NCI-H2227 (cell line): ENCODE measurements around the gene GNL1.
"Not testable (repeated sequence)": the region's sequence is repeated elsewhere in the genome, so short reads cannot be mapped to it uniquely, and the experiment has no call there.

Experiments
- DNase-seq: peaks from one replicate; lab custom pipeline; 2025; ENCODE audit not compliant: unreplicated experiment; lab: John Stamatoyannopoulos, UW

Gene GNL1

DNA sequence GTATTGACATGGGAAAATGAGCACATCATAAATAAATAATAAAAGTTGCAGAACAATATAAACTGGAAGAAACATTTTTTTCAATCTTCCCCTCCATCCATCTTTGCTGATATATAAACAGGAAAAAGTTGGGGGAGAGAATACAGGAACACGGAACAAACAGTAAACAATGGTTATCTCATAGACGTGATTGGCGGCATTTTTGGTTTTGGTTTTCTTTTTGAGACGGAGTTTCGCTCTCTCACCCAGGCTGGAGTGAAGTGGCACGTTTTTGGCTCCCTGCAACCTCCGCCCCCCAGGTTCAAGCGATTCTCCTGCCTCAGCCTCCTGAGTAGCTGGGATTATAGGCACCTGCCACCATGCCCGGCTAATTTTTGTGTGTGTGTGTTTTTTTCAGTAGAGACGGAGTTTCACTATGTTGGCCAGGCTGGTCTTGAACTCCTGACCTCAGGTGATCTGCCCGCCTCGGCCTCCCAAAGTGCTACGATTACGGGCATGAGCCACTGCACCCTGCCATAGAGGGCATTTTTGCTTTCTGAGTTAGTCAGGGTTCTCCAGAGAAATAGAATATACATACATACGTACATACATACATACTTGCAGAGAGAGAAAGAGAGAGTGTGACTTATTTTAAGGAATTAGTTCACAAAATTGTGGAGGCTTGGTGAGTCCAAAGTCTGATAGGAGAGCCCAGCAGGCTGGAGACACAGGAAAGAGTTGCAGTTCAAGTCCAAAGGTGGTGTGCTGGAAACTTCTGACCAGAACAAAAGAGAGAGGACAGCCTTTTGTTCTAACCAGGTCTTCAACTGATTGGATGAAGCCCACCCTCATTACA, 22.6 kb downstream of the GNL1 start:
- no peak for DNase-seq

DNA sequence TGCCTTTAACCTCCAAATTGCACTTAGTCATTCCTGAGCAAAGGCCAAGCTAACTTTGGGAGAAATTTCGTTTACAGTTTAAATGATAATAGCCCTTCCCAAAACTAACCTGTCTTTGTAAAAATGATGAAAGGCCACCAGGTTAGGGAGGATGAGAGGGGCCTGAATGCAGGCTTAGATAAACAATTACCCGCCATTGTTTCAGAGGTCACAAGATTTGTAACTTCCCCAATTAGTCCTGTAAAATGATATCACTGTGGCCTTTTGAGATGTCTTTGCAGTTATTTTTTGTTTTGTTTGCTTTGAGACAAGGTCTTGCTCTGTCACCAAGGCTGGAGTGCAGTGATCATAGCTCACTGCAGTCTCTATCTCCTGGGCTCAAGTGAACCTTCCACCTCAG, 26.3 kb downstream of the GNL1 start:
- no peak for DNase-seq

DNA sequence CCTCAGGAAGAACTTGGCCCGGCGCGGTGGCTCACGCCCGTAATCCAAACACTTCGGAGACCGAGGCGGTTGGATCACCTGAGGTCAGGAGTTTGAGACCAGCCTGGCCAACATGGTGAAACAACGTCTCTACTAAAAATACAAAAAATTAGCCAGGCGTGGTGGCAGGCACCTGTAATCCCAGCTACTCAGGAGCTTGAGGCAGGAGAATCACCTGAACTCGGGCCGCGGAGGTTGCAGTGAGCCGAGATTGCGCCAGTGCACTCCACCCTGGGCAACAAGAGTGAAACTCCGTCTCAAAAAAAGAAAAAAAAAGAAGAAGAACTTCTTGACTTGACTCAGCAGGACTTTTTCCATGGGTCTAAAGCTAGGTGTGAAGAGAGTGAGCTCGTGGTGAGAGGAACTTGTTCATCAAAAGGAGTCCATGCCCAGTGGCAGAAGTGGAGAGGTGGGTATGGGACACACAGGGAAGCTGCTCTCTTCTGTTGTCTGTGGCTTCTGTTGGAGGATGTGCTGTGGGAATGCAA, 26.9 kb downstream of the GNL1 start:
- not testable (repeated sequence) for DNase-seq

DNA sequence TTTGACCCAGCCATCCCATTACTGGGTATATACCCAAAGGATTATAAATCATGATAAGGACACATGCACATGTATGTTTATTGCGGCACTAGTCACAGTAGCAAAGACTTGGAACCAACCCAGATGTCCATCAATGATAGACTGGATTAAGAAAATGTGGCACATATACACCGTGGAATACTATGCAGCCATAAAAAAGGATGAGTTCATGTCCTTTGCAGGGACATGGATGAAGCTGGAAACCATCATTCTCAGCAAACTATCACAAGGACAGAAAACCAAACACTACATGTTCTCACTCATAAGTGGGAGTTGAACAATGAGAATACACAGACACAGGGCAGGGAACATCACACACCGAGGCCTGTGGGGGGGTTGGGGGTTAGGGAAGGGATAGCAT, 29.8 kb downstream of the GNL1 start:
- not testable (repeated sequence) for DNase-seq

DNA sequence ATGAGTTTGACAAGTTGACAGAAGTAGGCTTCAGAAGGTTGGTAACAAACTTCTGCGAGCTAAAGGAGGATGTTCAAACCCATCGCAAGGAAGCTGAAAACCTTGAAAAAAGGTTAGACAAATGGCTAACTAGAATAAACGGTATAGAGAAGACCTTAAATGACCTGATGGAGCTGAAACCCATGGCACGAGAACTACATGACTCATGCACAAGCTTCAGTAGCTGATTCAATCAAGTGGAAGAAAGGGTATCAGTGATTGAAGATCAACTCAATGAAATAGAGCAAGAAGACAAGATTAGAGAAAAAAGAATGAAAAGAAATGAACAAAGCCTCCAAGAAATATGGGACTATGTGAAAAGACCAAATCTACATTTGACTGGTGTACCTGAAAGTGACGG, 34.3 kb downstream of the GNL1 start:
- DNase-seq = not testable (repeated sequence)

DNA sequence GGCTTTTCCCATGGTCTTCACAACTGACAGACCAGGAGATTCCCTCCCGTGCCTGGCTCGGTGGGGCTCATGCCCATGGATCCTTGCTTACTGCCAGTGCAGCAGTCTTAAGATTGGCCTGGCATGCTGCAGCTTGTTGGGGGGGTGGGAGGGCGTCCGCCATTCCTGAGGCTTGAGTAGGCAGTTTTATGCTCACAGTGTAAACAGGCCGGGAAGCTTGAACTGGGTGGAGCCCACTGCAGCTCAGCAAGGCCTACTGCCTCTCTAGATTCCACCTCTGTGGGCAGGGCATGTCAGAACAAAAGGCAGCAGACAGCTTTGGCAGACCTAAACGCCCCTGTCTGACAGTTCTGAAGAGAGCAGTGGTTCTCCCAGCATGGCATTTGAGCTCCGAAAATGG, 35.2 kb downstream of the GNL1 start:
- not testable (repeated sequence) for DNase-seq

DNA sequence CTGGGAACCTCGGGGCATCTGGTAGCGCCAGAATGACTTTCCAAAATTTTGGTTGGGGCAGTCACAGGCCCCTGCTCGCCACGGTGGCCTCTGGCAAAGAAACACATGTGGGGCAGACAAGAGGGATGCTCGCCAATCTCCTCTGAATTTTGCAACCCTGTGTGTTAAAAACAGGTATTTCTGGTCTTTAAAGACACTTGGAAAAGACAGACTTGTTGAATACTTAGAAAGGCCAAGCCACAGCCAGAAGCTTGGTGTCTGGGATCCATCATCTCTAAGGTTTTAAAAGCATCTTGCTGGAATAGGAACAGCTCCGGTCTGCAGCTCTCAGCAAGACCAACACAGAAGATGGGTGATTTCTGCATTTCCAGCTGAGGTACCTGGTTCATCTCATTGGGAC, 35.8 kb downstream of the GNL1 start:
- no peak for DNase-seq

DNA sequence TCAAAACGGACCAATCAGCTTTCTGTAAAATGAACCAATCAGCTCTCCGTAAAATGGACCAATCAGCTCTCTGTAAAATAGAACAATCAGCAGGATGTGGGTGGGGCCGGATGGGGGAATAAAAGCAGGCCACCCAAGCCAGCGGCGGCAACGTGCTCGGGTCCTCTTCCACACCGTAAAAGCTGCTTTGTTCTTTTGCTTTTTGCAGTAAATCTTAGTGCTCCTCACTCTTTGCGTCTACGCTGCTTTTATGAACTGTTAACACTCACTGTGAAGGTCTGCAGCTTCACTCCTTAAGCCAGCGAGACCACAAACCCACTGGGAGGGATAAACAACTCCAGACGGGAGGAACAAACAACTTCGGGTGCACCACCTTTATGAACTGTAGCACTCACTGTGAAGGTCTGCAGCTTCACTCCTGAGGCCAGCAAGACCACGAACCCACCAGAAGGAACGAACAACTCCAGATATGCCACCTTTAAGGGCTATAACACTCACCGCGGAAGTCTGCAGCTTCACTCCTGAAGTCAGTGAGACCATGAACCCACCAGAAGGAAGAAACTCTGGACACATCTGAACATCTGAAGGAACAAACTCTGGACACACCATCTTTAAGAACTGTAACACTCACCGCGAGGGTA, 37.7 kb downstream of the GNL1 start:
- not testable (repeated sequence) for DNase-seq

DNA sequence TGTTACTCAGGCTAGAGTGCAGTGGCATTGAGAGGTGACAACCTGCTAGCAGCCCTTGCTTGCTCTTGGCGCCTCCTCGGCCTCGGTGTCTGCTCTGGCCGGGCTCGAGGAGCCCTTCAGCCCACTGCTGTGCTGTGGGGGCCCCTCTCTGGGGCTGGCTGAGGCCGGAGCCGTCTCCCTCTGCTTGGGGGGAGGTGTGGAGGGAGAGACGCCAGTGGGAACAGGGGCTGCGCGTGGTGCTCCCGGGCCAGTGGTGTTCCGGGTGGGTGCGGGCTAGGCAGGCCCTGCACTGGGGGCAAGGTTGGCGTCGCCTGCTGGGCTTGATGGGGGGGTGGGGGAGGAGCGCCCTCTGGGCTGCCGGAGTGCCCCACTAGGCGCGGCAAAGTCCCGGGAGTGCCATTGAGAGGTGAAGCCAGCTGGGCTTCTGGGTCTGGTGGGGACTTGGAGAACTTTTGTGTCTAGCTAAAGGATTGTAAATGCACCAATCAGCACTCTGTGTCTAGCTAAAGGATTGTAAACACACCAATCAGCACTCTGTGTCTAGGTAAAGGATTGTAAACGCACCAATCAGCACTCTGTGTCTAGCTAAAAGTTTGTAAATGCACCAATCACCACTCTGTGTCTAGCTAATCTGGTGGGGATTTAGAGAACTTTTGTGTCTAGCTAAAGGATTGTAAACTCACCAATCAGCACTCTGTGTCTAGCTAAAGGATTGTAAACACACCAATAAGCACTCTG, 38.4 kb downstream of the GNL1 start:
- not testable (repeated sequence) for DNase-seq

DNA sequence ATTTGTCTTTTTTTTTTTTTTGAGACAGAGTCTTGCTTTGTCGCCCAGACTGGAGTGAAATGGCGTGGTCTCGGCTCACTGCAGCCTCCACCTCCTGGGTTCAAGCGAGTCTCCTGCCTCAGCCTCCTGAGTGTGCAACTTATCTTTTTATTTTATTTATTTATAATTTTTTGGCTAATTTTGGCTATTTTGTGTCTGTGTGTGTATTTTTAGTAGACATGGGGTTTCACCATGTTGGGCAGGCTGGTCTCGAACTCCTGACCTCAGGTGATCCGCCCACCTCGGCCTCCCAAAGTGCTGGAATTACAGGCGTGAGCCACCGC, 39.6 kb downstream of the GNL1 start:
- not testable (repeated sequence) for DNase-seq

DNA sequence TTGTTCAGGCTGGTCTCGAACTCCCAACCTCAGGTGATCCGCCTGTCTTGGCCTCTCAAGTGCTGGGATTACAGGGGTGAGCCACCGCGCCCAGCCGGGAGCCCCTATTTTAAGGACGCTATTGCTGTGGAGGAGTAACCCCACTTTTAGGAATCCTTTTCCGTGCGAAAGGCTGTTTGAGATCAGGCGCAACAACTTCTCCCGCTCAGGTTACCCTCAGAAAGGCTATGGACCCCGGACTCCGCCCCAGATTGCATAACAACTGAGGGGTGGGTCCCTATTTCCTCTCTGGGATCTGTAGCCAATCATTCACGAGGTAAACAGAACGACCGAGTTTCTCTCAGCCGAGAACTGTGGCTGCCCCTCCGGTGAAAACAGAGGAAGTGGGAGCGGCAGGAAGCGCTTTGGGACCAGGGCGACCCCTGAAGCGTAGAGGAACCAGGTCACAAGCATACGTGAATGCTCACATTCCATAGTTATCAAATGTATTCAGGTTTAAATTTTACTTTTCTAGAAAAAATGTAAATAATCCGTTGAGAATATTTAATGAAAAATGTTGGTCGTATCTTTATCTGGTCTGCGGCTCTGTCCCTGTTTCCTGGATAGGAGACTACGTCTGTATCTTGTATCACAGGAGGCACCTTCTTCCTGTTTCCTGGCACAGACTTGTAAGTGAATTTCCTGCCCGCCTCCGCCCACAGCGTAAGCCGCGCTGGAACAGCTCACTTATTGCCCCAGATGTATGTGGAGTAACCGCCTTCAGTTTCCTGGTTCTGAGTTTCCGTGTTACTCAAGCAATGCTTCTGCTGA, 40.1 kb downstream of the GNL1 start:
- DNase-seq = peak; percentile 87

DNA sequence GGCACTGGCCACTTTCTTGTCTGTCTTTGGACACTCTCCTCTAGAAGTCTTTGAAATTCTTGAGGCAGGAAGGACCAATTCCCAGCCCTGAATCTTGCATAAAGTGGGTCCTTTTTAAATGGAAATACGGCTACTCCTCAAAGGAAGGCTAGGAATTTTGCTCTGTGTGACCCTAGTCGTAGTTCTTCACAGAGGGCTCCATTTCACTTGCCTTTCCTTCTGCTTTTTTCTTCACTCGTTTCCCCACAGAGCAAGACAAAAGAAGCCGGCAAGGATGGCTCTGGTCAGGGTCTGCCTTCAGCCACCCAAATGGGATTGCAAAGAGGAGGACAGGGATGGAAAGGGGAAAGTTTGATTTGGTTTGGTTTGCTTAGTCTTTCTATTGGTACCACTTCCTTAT, 41.2 kb downstream of the GNL1 start:
- DNase-seq = no peak

DNA sequence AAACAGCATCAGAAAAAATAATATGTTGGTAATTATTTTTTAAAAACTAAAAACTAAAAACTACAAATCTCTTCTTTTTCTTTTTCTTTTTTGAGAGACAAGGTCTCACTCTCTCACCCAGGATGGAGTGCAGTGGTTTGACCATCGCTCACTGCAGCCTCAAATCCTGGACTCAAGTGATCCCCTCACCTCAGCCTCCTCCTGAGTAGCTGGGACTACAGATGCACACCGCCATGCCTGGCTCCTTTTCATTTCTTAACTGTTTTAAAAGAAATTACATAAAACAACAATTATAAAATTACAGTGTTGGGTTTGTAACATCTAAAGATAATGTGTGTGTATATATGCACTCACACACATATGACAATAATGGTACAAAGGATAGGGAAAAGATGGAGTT, 42.8 kb downstream of the GNL1 start:
- no peak for DNase-seq

DNA sequence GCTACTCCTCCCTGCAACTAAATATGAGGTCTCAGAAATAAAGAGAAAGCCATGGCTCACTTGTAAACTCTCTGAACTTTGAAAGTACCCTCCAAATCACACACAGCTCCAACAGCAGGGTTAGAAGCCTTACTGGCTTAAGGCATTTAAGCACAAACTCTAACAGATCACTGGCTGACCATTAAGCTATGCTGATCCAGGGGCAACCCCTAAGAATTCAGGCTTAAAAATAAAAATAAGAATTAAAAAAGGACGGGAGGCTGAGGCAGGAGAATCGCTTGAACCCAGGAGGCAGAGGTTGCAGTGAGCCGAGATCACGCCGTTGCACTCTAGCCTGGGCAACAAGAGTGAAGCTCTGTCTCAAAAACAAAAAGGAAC, 45.1 kb downstream of the GNL1 start:
- DNase-seq = no peak

DNA sequence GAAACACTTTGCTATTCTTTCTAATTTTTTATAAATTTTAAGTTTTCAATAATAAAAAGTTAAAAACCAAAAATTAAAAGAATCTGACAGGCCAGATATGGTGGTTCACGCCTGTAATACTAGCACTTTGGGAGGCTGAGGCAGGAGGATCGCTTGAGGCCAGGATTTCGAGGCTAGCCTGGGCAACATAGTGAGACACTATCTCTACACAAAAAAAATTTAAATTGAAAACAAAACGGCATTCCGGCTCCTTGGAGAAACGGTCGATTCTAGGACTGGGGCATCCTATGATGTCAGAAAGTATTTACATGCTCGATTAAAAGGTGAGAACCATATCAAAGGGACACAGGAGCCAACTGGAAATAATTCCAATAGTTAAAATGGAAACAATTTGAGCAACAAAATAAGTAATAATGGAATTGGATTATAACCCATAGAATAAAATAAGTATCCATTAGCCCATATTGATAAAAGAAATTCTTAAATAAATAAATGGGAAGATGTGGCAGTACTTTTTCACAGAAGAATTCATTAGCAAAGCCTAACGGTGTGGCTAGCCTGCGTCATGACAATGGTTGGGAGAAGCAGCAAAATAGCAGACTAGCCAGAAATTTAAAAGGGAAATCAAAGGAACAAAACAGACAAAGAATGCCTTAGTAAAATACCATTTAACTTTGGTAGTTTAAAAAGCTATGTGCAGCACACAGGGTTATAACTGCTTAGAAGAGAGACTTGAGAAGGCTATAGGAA, 45.7 kb downstream of the GNL1 start:
- no peak for DNase-seq

DNA sequence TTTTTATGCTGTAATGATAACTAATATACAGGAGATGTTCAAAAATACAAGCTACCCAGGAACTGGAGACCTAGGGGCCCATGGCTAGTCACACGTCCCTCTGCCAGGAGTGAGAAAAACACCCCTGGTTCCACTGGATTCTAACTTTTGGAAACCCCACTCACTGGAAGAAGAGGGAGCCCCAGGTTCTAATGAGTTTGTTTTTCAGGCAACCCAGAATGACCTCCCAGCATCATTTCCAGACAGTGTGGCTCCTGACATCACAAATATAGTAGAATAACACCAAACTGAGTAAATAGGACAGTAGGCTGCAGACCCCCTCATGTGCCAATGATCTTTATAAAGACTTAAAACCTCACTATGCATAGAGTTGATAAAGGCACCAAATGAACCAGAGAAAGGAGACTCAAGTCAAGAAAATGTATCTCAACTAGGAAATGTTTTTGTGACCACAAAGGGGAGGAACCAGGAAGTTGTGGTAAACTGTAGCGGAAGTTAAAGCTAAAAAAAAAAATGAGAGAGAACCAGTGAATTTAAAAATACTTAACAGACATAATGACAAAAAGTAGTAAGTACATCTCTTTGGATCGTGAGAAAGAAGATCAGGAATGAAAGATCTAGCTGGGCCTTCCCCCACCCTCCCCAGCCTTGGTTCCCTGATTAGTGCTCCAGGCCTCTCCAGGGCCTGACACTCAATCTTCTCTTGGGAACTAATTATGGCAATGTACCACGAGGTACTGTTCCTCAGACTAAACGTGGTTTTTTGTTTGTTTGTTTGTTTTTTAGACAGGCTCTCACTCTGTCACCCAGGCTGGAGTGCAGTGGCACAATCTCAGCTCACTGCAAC, 47.2 kb downstream of the GNL1 start:
- no peak for DNase-seq

DNA sequence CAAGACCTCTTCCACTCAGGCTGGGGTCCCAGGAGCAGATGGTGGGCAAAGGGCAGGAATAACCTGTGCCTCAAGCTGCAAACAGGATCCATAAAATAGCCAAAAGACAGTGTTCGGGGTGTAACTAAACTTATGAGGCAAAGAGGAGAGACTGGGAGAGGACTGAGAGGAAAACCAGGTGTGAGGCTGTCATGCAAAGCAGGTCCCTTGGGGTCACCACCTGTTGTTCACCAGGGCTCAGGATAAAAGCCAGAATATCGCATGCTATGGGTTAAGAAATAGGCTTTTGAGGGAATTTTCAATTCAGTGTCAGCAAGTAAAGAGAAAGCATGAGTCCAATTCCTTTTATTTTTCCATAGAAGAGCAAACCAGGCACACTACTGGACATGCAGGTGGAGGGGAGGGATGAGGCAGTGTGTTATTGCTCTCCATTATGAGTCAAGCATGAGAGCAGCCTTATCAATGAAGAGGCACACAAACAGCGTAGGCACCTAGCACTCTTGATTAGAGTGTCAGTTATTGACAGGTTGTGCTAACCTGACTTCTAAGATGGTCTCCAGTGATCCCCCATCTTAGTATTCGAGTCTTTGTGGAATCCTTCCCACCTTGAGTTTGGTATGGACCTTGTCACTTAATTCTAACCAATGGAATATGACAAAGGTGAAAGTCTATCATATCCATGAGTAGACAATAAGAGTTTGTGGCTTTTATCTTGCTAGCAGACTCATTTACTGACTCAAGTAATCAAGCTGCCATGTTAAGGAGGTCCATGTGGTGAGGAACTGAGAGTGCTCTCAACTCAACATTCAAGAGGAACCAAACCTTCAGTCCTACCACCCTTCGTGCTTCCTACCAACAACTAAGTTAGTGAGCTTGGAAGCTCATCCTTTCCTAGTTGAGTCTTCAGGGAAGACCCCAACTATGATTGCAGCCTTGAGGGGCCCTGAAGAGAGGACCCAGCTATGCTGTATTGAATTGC, 48.2 kb downstream of the GNL1 start:
- DNase-seq = no peak
